ENCODE results near the gene LMOD2.

Gene LMOD2

DNA sequence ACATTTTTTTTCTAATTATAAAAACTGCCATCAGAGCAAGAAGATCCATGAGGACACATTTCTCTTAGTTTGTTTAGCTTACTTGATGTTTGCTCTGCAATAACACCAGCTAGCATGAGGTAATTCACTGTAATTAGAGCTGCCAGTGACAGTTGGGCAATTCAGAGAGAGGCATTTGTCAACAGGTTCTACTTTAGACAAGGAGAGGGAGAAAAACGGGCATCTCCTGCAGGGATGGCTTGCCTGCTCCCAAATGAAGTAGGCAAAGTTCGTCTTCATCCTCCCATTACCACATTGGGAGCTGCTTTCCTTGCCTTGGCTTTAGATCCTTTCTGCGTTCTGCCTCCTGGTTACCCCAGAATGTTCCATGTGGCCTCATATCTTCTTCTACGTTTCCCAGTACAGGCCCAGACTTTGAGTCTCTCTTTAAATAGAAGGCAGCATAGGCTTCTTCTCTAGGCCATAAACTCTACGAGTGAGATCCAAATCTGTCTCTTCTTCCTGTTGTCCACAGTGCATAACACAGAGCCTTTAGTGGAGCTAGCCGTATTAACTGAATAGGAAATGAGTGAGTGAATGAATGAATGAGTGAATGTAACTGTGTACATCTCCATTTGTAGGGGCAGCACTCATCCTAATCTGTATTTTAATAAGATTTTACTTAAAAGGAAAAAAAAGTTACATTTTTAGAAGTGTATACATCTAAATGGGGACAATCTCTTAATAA is 32.8 kb upstream of the LMOD2 start (continued):
- TF ChIP-seq, protein P1, sequence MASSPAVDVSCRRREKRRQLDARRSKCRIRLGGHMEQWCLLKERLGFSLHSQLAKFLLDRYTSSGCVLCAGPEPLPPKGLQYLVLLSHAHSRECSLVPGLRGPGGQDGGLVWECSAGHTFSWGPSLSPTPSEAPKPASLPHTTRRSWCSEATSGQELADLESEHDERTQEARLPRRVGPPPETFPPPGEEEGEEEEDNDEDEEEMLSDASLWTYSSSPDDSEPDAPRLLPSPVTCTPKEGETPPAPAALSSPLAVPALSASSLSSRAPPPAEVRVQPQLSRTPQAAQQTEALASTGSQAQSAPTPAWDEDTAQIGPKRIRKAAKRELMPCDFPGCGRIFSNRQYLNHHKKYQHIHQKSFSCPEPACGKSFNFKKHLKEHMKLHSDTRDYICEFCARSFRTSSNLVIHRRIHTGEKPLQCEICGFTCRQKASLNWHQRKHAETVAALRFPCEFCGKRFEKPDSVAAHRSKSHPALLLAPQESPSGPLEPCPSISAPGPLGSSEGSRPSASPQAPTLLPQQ (tag by site-specific recombination; IDR thresholded peaks at IDR 0.05): peak; percentile 52; the same call in 1 of the 2 replicates
- TF ChIP-seq, protein P2, sequence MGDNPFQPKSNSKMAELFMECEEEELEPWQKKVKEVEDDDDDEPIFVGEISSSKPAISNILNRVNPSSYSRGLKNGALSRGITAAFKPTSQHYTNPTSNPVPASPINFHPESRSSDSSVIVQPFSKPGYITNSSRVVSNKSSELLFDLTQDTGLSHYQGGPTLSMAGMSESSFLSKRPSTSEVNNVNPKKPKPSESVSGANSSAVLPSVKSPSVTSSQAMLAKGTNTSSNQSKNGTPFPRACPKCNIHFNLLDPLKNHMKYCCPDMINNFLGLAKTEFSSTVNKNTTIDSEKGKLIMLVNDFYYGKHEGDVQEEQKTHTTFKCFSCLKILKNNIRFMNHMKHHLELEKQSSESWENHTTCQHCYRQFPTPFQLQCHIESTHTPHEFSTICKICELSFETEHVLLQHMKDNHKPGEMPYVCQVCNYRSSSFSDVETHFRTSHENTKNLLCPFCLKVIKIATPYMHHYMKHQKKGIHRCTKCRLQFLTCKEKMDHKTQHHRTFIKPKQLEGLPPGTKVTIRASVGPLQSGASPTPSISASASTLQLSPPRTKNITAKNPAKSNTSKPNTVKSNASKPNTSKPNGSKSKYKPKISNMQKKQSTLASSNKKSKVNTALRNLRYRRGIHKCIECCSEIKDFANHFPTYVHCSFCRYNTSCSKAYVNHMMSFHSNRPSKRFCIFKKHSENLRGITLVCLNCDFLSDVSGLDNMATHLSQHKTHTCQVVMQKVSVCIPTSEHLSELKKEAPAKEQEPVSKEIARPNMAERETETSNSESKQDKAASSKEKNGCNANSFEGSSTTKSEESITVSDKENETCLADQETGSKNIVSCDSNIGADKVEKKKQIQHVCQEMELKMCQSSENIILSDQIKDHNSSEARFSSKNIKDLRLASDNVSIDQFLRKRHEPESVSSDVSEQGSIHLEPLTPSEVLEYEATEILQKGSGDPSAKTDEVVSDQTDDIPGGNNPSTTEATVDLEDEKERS (tag by site-specific recombination; IDR thresholded peaks at IDR 0.05): no peak
- TF ChIP-seq ZNF707 (tag by site-specific recombination; IDR thresholded peaks at IDR 0.05) (0 out of 2 replicates have a peak, but pooled peaks have one; percentile 50), ZNF785 (tag by site-specific recombination; IDR thresholded peaks at IDR 0.05) (no peak), ZBTB7A (tag by site-specific recombination; IDR thresholded peaks at IDR 0.05; ENCODE audit: low read depth) (no peak)
- TF ChIP-seq, protein P3, sequence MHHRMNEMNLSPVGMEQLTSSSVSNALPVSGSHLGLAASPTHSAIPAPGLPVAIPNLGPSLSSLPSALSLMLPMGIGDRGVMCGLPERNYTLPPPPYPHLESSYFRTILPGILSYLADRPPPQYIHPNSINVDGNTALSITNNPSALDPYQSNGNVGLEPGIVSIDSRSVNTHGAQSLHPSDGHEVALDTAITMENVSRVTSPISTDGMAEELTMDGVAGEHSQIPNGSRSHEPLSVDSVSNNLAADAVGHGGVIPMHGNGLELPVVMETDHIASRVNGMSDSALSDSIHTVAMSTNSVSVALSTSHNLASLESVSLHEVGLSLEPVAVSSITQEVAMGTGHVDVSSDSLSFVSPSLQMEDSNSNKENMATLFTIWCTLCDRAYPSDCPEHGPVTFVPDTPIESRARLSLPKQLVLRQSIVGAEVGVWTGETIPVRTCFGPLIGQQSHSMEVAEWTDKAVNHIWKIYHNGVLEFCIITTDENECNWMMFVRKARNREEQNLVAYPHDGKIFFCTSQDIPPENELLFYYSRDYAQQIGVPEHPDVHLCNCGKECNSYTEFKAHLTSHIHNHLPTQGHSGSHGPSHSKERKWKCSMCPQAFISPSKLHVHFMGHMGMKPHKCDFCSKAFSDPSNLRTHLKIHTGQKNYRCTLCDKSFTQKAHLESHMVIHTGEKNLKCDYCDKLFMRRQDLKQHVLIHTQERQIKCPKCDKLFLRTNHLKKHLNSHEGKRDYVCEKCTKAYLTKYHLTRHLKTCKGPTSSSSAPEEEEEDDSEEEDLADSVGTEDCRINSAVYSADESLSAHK (tag by site-specific recombination; IDR thresholded peaks at IDR 0.05): no peak
- TF ChIP-seq, protein P4, sequence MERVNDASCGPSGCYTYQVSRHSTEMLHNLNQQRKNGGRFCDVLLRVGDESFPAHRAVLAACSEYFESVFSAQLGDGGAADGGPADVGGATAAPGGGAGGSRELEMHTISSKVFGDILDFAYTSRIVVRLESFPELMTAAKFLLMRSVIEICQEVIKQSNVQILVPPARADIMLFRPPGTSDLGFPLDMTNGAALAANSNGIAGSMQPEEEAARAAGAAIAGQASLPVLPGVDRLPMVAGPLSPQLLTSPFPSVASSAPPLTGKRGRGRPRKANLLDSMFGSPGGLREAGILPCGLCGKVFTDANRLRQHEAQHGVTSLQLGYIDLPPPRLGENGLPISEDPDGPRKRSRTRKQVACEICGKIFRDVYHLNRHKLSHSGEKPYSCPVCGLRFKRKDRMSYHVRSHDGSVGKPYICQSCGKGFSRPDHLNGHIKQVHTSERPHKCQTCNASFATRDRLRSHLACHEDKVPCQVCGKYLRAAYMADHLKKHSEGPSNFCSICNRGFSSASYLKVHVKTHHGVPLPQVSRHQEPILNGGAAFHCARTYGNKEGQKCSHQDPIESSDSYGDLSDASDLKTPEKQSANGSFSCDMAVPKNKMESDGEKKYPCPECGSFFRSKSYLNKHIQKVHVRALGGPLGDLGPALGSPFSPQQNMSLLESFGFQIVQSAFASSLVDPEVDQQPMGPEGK (tag by site-specific recombination; IDR thresholded peaks at IDR 0.05): no peak

DNA sequence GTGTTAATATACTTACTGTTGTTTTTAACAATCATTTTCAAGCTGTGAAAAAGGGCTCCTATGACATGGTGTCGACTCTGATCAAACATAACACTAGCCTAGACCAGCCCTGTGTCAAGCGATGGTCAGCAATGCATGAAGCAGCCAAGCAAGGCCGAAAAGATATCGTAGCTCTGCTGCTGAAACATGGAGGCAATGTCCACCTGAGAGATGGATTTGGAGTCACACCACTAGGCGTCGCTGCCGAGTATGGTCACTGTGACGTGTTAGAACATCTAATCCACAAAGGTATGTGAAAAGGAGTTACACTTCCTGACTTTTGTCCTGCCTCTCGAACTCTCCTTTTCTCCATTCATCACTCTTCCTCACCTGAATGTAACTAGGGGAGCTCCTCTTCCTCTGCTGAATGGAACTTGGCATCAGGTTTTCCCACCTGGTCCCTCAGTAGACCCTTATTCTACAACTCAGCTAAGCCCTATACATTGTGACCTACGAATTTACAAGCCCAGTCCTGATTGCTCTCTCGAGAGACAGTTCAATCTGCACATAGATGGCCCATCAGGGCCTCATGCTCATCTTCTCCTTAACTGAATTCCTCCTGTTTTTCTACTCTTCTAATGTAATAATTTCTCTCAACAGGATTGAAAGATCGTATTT is 31.0 kb upstream of the LMOD2 start:
- POLR2A ChIA-PET: no interaction called here
- CTCF ChIA-PET: interaction anchor here (0.6 to 2.3 kb wide), 26 partner anchors 8 to 247 kb away, joined by 3 to 25 read pairs (median 4); no protein-coding TSS in a partner anchor
- H3K36me3 ChIP-seq (ENCODE audit: control insufficient read depth in 2 of 2, insufficient read depth in 1 of 2, low read length in 2 of 2): no peaks in the 10 kb centered on the region
- no peak overlapping the region for H3K27ac ChIP-seq (ENCODE audit: extremely low read depth, low read depth, low read length)
- no peaks in the 10 kb centered on the region for H3K9me3 ChIP-seq (ENCODE audit: control insufficient read depth, insufficient read depth, low read depth, low read length)
- 0 out of 2 replicates have a peak, but pooled peaks cover 4% of the 10 kb centered on the region for H3K4me1 ChIP-seq (ENCODE audit: control insufficient read depth, insufficient read depth, low read length)
- no peak overlapping the region for H3K4me3 ChIP-seq (ENCODE audit: low read depth, low read length)
- TF ChIP-seq ZNF768 (tag by site-specific recombination; IDR thresholded peaks at IDR 0.05) (no peak), ZNF140 (tag by site-specific recombination; IDR thresholded peaks at IDR 0.05) (no peak), ZFHX2 (tag by site-specific recombination; conservative IDR thresholded peaks at IDR 0.05) (no peak), ZNF654 (tag by site-specific recombination; IDR thresholded peaks at IDR 0.05; ENCODE audit: low read depth) (peak; percentile 35), ZNF248 (tag by site-specific recombination; IDR thresholded peaks at IDR 0.05) (no peak)
- TF ChIP-seq, protein P5, sequence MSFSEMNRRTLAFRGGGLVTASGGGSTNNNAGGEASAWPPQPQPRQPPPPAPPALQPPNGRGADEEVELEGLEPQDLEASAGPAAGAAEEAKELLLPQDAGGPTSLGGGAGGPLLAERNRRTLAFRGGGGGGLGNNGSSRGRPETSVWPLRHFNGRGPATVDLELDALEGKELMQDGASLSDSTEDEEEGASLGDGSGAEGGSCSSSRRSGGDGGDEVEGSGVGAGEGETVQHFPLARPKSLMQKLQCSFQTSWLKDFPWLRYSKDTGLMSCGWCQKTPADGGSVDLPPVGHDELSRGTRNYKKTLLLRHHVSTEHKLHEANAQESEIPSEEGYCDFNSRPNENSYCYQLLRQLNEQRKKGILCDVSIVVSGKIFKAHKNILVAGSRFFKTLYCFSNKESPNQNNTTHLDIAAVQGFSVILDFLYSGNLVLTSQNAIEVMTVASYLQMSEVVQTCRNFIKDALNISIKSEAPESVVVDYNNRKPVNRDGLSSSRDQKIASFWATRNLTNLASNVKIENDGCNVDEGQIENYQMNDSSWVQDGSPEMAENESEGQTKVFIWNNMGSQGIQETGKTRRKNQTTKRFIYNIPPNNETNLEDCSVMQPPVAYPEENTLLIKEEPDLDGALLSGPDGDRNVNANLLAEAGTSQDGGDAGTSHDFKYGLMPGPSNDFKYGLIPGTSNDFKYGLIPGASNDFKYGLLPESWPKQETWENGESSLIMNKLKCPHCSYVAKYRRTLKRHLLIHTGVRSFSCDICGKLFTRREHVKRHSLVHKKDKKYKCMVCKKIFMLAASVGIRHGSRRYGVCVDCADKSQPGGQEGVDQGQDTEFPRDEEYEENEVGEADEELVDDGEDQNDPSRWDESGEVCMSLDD (tag by site-specific recombination; IDR thresholded peaks at IDR 0.05): no peak
- TF ChIP-seq, protein P6, sequence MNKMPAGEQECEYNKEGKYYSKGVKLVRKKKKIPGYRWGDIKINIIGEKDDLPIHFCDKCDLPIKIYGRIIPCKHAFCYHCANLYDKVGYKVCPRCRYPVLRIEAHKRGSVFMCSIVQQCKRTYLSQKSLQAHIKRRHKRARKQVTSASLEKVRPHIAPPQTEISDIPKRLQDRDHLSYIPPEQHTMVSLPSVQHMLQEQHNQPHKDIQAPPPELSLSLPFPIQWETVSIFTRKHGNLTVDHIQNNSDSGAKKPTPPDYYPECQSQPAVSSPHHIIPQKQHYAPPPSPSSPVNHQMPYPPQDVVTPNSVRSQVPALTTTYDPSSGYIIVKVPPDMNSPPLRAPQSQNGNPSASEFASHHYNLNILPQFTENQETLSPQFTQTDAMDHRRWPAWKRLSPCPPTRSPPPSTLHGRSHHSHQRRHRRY (tag by site-specific recombination; IDR thresholded peaks at IDR 0.05): no peak
- TF ChIP-seq, protein P7, sequence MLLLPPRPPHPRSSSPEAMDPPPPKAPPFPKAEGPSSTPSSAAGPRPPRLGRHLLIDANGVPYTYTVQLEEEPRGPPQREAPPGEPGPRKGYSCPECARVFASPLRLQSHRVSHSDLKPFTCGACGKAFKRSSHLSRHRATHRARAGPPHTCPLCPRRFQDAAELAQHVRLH (tag by site-specific recombination; IDR thresholded peaks at IDR 0.05): 0 out of 2 replicates have a peak, but pooled peaks have one; percentile 29

Data from HEK293 (cell line).